DLD1 (cell line): ENCODE results near the gene CAPN9.
"Not testable (repeated sequence)": the region's sequence is repeated elsewhere in the genome, so short reads cannot be mapped to it uniquely, and the experiment has no call there.

ENCODE experiments used
- in situ Hi-C: cut with HindIII; loops from 2 replicates; pipeline ENCODE4 v1.10.0; 2017; ENCODE audit warnings: low sequenced_read_pairs

Gene CAPN9

GRCh38 chr1:230747127-230747730 is at the start of gene CAPN9:
Gene CAPN9, plus strand, starts transcription at chr1:230747388. Its CDS starts 109 bp downstream, at chr1:230747497.
- in situ Hi-C loops, result no loop called here

GRCh38 chr1:230698130-230698529 is 49.1 kb upstream of the CAPN9 start:
- in situ Hi-C loops, result no loop called here

- in situ Hi-C loops, result not testable (repeated sequence)
These were observed 48.2 kb upstream of the CAPN9 start for GRCh38 chr1:230698964-230699363.

GRCh38 chr1:230699716-230700115 is 47.5 kb upstream of the CAPN9 start:
- in situ Hi-C loops, result no loop called here

- in situ Hi-C loops, result no loop called here
These were observed 47.1 kb upstream of the CAPN9 start for GRCh38 chr1:230700132-230700531.

GRCh38 chr1:230701434-230701833 is 45.8 kb upstream of the CAPN9 start:
- in situ Hi-C loops, result no loop called here

- in situ Hi-C loops, result no loop called here
These were observed 45.1 kb upstream of the CAPN9 start for GRCh38 chr1:230701895-230702768.

GRCh38 chr1:230702934-230703678 is 44.1 kb upstream of the CAPN9 start:
- in situ Hi-C loops, result no loop called here

- in situ Hi-C loops, result no loop called here
These were observed 43.4 kb upstream of the CAPN9 start for GRCh38 chr1:230703679-230704385.

GRCh38 chr1:230704830-230705229 is 42.4 kb upstream of the CAPN9 start:
- in situ Hi-C loops, result no loop called here

- in situ Hi-C loops, result no loop called here
These were observed 41.7 kb upstream of the CAPN9 start for GRCh38 chr1:230705289-230706019.

- in situ Hi-C loops, result no loop called here
These were observed 41.0 kb upstream of the CAPN9 start for GRCh38 chr1:230706020-230706699.

- in situ Hi-C loops, result no loop called here
These were observed 40.1 kb upstream of the CAPN9 start for GRCh38 chr1:230706887-230707731.

GRCh38 chr1:230707732-230708630 is 39.2 kb upstream of the CAPN9 start:
- in situ Hi-C loops, result no loop called here

- in situ Hi-C loops, result no loop called here
These were observed 38.3 kb upstream of the CAPN9 start for GRCh38 chr1:230708631-230709580.

- in situ Hi-C loops, result no loop called here
These were observed 37.3 kb upstream of the CAPN9 start for GRCh38 chr1:230709619-230710542.
